ENCODE data around the gene RASGEF1B. TPM values are rescaled to one million over a fixed set of nuclear protein-coding genes. Genes with fewer than 3 reads are reported as not detected.

Gene RASGEF1B
- total and polyA plus RNA-seq, 12 donors, result 1.3 to 8.1 (median 3.4) TPM

DNA sequence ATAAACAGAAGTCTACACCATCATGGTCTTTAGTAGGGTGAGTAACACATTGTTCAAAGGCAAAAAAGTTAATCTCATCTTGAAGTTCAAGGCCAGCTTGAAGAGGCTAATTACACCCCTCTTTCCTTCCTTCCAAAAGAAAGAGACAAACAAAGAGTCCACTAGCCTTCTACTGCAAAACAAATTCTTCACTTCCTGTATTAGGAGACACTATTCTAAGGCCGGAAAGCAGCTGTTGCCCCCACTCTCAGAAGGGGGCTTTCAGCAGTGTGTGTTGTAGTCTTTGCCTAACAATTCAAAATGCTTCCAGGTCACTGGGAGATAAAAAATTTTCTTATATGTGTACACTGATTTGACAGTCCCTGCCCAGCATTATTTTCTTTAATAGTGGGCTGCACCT lies 25.1 kb downstream of the RASGEF1B start:
- Histone ChIP-seq H3K4me1 (peaks cover 0 to 8% (median 0%) of the 10 kb centered on the region in 9 donors), H3K27me3 (no peaks in the 10 kb centered on the region), H3K27ac (peak overlapping the region in 1 of 10 donors; percentile 31), H3K9me3 (no peaks in the 10 kb centered on the region), H3K4me3 (no peak overlapping the region), H3K36me3 (peaks cover 0 to 97% (median 20%) of the 10 kb centered on the region in 9 donors)
- TF ChIP-seq, protein P1, sequence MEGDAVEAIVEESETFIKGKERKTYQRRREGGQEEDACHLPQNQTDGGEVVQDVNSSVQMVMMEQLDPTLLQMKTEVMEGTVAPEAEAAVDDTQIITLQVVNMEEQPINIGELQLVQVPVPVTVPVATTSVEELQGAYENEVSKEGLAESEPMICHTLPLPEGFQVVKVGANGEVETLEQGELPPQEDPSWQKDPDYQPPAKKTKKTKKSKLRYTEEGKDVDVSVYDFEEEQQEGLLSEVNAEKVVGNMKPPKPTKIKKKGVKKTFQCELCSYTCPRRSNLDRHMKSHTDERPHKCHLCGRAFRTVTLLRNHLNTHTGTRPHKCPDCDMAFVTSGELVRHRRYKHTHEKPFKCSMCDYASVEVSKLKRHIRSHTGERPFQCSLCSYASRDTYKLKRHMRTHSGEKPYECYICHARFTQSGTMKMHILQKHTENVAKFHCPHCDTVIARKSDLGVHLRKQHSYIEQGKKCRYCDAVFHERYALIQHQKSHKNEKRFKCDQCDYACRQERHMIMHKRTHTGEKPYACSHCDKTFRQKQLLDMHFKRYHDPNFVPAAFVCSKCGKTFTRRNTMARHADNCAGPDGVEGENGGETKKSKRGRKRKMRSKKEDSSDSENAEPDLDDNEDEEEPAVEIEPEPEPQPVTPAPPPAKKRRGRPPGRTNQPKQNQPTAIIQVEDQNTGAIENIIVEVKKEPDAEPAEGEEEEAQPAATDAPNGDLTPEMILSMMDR (IDR thresholded peaks at IDR 0.05), result no peak
- DNase-seq, result no peak
- ATAC-seq, result no peak
- intact Hi-C loops (cut with DNase I), result loop anchor here in 1 of 10 donors (5.0 kb wide), 1 partner anchor 34 kb away; no protein-coding TSS in a partner anchor
- WGBS, 2 donors, result 81 to 86% methylated on average over 1 of the region's 1 CpG

DNA sequence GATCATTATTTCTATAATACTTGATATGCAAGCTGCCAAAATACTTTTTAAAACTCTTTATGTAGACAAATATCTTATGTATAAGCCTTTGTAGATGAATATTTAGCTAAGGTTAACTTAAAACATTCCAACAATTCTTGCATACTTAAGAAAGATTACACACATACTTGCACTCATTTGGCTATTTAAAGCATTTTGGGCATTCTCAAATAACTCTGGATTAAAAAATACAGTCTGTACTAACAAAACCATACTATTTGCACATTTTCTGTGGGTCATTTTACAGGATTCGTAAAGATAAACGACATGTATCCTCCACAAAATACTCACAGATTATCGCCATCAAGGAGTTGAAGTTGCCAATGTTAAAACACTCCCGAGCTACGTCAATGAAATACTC lies 26.5 kb downstream of the RASGEF1B start:
- intact Hi-C loops (cut with DNase I), result loop anchor here in 1 of 10 donors (5.0 kb wide), 1 partner anchor 33 kb away; no protein-coding TSS in a partner anchor
- TF ChIP-seq, protein P1 (IDR thresholded peaks at IDR 0.05), result no peak
- DNase-seq, result no peak
- Histone ChIP-seq H3K36me3 (peaks cover 0 to 97% (median 22%) of the 10 kb centered on the region in 9 donors), H3K9me3 (no peaks in the 10 kb centered on the region), H3K27ac (no peak overlapping the region), H3K4me3 (no peak overlapping the region), H3K27me3 (no peaks in the 10 kb centered on the region), H3K4me1 (peaks cover 0 to 8% (median 0%) of the 10 kb centered on the region in 9 donors)
- 93% methylated on average over 5 of the region's 5 CpGs for WGBS, 2 donors
- ATAC-seq, result no peak

DNA sequence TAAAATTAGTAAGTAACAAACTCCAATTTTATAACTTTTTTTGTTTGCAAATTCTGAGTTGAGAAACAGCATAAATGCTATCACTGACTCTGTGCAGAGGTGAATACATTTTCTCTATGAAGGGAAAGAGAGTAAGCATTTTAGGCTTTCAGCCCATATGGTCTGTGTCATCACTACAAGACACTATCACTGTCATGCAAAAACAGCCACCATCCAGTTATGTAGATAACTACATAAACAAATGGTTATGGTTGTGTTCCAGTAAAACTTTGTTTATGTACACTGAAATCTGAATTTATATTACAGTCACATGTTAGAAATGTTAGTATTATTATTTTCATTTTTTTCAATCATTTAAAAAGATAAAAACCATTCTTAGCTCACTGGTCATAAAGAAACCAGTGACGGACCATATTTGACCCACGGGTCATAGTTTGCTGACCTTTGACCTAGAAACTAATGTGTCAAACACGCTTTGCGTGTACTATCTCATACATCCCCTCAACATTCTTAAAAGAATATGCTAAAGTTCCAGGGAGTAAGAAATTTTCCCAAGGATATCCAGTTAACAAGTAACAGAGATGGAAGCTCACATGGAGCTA lies 29.1 kb downstream of the RASGEF1B start:
- Histone ChIP-seq H3K4me3 (no peak overlapping the region), H3K27me3 (no peaks in the 10 kb centered on the region), H3K27ac (no peak overlapping the region), H3K9me3 (peaks cover 0 to 4% (median 0%) of the 10 kb centered on the region in 11 donors), H3K4me1 (peaks cover 0 to 7% (median 0%) of the 10 kb centered on the region in 9 donors), H3K36me3 (peaks cover 0 to 100% (median 32%) of the 10 kb centered on the region in 9 donors)
- TF ChIP-seq, protein P1 (IDR thresholded peaks at IDR 0.05), result no peak
- 83 to 85% methylated on average over 4 of the region's 4 CpGs for WGBS, 2 donors
- DNase-seq, result no peak
- ATAC-seq, result no peak
- intact Hi-C loops (cut with DNase I), result no loop called here

- intact Hi-C loops (cut with DNase I), result no loop called here
- no peak for ATAC-seq
- TF ChIP-seq, protein P1 (IDR thresholded peaks at IDR 0.05), result no peak
- DNase-seq, result no peak
- 76 to 91% methylated on average over 4 of the region's 4 CpGs for WGBS, 2 donors
- Histone ChIP-seq H3K4me3 (no peak overlapping the region), H3K27me3 (no peaks in the 10 kb centered on the region), H3K9me3 (peaks cover 0 to 4% (median 0%) of the 10 kb centered on the region in 11 donors), H3K4me1 (peaks cover 0 to 1% (median 0%) of the 10 kb centered on the region in 9 donors), H3K27ac (no peak overlapping the region), H3K36me3 (peaks cover 0 to 100% (median 22%) of the 10 kb centered on the region in 9 donors)
These were observed 30.8 kb downstream of the RASGEF1B start for GRCh38 chr4:81440949-81441348.
